ENCODE results near the gene NYAP2.
A peak's percentile ranks its signal among the peaks of the same experiment; 100 is the strongest.

The NYAP2 gene

DNA sequence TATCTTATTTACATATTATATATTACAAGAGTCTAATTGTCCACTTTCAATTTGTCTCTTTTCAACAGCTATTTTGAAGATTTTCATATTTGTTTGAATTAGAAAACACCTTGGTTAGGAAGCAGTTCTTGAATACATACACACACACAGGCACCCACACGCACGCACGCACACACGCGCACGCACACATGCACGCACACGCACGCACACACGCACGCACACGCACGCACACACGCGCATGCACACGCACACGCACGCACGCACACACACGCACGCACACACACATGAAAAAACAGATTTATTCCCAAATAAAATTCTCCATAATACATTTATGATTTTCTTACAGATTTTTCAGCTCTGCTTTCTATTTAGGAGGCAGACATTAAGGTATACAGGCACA is 220.7 kb downstream of the NYAP2 start:
- DNase-seq (ENCODE audit: low read depth, low spot score): no peak

DNA sequence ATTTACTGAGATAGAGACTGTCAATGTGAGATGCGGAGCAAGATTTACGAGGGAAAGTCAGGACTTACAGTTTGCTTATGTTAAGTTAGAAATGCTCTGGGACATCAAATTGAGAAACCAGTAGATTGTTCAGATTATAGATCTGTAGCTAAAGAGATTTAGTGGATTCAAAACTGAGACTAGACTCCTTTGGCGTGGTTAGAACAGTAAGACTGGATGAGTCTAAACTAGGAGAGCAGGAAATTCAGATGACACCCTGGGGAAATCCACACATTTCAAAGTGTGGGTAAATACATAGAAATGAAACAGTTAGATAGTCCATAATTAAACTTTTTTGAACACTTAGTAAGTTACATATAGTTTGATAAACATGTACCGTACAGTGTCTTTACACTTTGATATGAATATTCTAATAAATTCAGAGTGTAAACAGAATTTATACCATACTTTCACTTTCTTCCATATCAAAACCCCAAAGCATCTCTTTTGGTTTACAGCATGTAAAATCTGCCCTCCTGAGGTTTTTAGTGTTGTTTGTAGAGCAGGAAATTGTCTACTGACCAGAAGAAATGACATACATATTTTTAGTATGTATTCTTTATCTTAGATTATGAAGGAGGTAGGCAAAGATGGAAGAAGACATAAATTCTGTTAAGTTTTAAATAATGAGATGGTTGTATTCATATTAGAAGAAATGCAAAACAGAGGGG is 231.5 kb downstream of the NYAP2 start:
- no peak for DNase-seq (ENCODE audit: low read depth, low spot score)

DNA sequence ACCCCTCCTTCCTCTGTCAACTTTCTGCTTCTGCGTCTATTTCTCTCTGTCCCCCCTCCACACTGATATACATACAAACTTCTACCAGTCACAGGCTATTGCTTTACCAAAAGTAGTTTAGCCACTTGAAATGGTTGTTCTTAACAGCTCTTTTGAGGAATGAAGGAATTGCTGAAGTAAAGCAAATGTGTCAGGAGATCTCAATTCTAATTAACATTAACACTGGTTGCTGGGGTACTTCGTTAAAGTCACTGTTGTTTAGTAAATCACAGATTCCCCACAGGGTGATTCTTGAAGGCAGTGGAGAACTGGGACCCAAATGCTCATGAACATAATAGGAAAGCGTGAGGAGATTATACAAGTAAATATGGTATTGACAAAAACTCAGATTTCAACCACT is 232.8 kb downstream of the NYAP2 start:
- no peak for DNase-seq (ENCODE audit: low read depth, low spot score)

DNA sequence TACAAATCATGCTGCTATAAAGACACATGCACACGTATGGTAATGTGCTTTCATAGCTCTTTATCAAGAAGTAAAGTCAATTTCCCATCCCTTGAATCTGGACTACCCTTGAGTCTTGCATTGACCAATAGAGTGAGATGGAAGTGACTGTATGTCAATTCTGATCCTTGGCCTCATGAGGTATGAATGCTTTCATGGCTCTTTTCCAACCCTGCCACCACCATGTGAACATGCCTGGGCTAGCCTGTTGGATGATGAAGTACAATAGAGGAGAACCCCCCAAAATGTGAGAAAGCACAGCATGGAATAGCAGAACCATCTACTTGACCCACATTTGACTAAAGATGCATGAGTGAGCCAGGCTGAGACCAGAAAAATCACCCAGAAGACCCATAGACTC is 237.0 kb downstream of the NYAP2 start:
- no peak for DNase-seq (ENCODE audit: low read depth, low spot score)

DNA sequence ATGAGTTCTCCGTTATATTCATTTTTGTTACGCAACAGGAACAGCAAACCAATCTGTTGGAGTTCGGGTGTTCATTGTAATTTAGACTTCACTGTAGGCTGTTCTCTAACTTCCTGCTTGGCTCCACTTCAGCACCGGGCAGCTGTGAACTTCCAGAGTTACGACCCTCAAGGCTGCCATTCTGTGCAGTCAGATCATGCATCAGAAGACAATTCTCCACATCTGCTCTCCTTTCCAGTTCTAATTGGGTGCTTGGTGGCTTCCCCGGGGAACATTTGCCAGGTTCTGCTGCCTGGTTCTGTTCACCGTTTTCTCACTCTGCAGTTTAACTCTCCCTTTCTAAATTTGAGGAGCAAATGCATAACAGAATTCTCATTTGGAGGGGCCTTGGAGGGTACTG is 237.7 kb downstream of the NYAP2 start:
- DNase-seq (ENCODE audit: low read depth, low spot score): no peak

DNA sequence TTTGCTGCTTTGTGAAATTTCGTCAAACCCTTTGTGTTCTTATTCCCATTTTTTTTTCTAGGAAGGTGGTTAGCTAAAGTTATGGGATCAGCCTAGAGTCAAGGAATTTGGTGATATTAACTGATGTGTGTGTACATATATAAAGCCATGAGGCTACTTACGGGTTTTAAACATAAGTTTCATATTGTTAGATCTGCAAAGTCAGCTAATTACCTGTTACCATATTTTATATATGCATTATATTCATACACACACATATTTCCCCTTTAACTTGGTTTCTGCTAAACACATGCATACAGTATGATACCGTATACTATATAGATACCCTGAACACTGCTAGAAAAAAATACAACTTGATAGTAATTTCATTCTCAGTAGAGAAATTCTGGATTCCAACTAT is 241.0 kb downstream of the NYAP2 start:
- DNase-seq (ENCODE audit: low read depth, low spot score): no peak

DNA sequence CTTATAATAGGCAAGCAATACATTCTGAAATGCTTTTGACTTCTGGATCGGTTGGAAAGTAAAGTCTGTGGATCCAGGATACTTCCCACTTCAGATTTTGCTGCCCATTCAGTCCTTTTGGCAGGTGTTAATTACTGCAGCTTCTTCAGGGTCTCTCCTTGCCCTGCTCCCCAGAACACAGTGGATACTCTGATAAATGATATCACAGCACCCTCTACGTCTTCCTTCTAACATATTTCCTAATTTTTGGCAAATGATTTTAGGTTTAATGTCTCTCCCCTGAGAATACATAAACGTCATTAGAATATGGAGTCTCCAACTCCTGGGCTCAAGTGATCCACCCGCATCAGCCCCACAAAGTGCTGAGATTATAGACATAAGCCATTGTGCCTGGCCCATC is 249.8 kb downstream of the NYAP2 start:
- no peak for DNase-seq (ENCODE audit: low read depth, low spot score)

DNA sequence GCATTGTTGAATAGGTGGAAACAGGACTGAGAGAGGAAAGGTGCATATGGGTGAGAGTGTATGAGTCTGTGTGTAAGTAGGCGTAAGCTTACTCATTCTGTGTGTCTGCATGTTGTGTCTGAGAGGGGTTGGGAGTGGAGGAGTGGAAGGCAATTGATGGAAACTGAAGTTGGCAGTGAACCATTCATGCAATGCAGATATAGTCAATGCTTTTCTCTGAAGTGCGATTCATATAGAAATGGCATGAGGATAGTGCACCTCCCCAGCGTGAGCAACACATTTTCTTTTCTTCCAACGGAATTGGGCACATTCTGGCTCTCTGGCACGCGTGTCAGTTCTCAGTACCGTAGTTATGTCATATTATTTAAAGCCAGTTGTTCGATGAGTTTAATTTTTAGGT is 250.5 kb downstream of the NYAP2 start:
- no peak for DNase-seq (ENCODE audit: low read depth, low spot score)

DNA sequence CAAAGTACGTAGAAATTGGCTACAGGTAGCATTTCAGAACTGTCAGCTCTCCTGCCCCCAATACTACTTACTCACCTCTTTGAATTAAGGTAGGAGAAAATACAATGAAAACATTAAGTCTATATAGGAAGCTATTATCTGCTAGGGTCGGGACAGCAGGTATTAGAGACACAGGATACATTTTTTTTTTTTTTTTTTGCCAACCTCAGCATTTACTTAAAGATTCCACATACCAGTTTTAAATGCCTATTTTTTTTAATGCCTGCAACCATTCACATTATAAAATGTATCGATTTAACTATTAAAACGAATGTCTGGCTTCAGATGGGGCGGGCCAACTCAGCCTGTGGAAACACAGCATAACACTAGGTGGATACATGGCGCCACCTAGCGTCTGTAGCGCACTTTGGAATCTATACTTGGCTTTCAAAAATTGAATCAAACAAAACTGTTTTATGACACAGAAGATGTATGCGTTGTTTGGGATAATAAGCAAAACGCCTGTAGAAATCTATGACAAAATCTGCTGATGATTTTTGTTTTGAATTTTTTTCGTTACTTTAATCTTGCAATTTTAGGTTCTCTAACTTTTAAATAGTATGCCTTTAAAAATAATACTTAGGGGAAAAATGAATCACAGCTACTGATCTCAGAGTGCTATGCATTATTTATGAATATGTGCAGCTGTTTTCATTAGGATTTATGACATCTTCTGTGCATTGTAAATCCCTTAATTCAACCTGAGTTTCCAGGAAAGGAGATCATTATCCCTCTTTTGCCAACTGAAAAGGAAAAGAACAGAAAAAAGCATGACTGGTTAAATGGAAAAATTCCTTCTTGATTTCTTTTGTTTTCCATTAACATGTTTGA is 261.0 kb downstream of the NYAP2 start:
- DNase-seq (ENCODE audit: low read depth, low spot score): peak; percentile 47

DNA sequence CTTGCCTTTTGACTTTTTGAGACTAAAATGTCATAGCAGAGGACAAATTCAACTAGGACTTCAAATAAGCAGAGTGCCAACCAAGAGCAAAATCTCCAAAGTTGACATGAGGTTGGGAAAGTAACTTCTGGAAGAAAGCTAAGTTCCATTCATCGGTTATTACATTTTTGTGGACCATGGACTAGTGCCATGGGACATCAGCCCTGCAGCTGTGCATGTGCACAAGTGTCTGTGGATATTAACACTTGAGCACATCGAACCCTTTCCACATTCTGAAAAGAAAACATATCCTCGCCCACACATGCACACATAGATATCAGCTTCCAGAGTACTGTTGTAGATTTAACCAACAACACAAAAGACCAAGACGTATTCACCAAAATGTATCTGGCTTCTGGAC is 262.6 kb downstream of the NYAP2 start:
- no peak for DNase-seq (ENCODE audit: low read depth, low spot score)

DNA sequence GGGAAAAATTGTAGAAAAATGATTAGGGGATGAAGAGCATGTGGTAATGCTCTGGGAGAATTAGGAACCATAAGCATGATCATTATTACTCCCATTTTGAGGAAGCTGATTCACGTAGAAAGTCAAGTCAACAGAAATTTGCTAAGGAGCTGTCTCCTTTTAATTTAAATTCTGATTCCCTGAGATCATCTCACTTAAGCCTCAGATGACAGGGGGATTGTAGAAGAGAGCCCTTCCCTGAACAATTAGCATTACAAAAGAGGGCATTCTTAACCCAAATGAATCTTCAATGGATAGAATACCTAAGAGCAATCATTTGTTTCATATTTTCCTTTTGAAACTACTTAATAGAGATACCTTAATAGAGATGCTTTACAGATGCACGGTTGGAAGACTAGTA is 267.9 kb downstream of the NYAP2 start:
- DNase-seq (ENCODE audit: low read depth, low spot score): no peak

DNA sequence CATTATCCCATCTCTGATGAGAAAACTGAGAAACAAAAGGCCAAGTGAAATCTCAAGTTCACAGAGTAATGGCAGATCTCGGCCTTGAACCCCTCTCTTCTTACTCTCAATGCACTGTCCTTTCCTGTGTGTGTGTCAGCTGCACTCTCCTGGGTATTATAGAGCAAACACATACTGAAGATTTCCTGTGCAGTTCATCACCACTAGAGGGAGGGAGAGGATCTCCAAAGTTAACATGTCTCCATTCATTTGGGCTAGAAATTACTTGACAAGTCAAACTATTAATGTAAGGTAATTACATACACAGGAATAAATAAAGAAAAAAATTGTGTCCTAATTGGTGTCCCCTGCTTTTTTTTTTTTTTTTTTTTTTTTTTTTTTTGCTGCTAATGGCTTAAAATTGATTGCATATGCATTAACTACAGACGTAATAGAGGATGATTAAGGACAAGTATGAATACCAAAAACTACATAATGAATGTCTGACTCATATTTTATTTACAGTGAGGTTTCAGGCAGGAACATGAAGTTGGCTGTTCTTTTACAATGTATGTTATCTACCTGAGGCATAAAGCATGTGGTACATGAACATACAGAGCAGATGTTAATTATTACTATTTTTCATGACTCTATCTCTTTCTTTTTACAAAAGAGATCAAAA is 269.2 kb downstream of the NYAP2 start:
- peak; percentile 33 for DNase-seq (ENCODE audit: low read depth, low spot score)

DNA sequence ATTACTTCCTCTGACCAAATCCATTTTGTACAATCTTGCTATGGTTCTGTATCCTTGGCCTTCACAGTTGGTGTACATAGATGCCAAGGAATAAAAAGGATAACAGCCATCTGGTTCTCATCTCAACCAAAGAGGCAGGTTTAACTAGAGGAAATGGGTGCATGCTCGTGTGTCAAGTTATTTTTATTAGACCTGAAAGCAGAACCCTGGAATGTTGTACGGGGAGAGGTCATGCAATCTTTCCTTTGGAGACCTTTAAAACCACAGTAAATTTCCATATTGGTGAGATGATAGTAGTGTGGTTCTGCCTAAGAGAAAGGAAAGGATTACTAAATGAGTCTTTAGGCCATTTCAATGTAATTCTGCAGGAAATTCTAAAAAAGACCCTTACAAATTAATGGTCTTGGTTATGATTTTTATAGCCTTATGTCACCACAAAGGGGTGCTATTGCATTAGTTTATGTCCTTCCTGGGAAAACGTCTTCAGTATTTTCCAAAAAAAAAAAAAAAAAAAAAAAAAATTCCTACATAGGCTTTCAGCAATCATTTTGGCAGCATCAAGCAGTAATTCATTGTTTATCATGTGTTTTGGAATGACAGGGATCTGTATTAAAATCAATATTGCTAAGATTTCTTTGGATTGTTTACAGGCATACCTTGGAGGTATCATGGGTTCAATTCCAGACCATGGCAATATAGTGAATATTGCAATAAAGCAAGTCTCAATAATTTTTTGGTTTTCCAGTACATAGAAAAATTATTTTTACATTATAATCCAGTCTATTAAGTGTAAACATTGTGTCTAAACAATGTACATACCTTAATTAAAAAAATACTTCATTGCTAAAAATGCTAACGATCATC is 270.8 kb downstream of the NYAP2 start:
- peak; percentile 39 for DNase-seq (ENCODE audit: low read depth, low spot score)

DNA sequence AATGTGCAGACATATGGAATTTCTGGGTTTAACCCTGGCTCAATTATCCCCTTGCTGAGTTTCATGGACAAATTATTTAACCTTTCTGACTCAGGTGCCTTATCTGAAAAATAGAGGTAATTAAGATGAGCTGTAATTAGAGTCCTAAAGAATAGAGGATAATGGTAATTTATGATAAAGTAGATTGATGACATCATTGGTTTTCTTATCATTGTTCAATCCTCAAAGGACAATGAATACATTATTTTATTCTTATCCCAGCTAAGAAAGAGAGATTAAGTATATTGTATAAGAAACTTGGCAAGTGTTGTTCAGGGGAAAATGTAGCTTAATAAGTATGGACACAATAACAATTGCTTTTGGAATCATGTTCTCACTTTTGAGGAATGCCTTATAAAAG is 279.3 kb downstream of the NYAP2 start:
- no peak for DNase-seq (ENCODE audit: low read depth, low spot score)

DNA sequence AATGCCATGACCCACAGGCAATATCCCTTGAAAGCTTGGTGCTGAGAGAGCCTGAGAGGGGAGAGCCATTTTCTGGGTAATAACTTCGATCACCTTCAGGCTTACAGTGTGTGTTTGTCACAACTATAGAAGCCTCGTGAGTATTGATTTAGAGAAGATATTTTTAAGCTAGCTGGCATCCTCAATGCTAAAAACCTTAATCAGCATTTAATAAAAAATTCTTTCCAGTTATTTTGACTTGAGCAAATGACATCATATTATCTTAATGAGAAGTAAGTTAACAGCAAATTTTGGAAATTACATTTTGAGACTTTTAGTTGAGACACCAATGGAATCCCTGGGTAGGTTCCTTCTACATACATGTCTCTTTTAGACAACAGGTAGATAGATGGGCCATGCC is 283.7 kb downstream of the NYAP2 start:
- no peak for DNase-seq (ENCODE audit: low read depth, low spot score)

DNA sequence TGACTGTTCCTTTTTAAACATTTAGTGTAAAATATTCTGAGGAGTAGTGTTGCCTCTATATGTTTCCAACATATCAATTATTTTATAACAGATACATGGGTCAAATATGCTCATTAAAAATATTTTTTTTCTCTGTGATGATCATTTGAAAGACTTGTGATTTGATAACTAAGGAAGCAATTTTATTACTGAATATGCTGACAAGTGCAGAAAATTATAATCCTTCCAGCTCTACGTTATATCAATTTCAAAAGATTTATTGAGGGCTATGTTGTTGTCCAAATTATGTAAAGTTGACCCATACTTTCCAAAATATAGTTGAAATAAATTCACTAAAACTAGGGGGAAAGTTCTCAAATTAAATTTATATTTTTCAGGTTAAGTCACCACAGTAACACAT is 290.6 kb downstream of the NYAP2 start:
- no peak for DNase-seq (ENCODE audit: low read depth, low spot score)

DNA sequence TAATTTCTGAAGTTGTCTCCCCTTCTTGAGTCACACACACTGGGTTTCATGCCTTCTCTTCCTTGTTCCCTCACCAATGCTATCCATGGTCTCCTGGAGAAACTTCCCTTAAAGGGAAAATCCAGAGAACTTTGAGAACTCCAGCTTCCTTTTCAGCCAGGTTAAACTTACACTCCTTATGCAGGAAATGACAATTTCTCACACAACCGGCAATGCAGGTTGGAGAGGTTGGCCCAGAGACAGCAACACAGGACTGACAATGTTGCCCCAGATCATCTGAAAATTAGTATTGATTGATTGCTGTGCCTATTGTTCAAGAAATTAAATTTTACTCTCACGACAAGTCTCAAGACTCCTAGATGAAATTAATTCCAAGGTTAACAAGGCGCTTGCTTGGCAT is 292.2 kb downstream of the NYAP2 start:
- no peak for DNase-seq (ENCODE audit: low read depth, low spot score)

DNA sequence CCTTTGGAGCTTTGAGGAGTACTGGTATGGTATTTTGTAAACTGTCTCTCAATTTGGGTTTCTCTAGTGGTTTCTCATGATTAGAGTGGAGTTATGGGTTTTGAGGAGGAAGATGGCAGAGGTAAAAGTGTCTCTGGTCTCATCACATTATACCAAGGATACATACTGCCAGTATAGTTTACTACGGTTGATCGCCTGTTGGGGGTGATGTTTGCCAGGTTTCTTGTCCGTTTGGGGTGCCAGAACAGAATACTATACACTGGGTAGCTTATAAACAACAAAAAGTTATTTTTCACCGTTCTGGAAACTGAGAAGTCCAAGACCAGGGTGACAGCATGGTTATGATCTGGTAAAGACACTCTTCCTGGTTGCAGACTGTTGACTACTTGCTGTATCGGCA is 293.7 kb downstream of the NYAP2 start:
- DNase-seq (ENCODE audit: low read depth, low spot score): no peak

DNA sequence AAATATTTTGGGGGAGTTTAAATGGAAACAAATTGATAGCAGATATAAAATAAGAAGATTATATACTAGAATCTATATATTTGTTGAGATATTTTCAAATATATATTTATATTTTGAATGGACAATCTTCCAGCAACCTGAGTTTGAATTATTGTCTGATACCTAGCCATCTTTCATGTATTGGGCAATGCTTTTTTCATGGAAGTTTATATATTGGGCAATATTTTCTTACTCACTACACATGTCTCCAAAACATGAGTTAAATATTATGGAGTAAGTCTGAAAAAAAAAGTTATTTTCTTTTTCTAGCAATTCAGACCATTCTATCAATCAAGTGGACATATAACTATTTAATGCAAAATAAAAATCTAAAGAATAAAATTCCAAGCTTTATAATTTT is 295.2 kb downstream of the NYAP2 start:
- no peak for DNase-seq (ENCODE audit: low read depth, low spot score)

DNA sequence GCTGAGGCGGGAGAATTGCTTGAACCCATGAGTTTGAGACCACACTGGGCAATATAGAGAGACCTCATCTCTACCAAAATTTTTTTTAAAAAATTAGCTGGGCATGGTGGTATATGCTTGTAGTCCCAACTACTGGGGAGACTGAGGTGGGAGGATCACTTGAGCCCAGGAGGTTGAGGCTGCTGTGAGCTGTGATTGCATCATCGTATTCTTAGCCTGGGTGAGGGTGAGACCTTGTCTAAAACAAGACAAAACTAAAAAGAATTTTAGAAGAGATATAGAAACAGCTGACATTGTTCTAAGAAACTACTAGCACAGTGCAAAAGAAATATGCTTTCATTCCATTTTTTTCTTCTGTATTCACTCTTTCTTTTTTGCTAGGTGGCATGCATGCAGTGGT is 298.4 kb downstream of the NYAP2 start:
- DNase-seq (ENCODE audit: low read depth, low spot score): no peak
